Cardiac septum (tissue), 1 donor: ENCODE data around the gene ERN1. TPM values are rescaled to one million over a fixed set of nuclear protein-coding genes. Genes with fewer than 3 reads are reported as not detected.
"Not testable (repeated sequence)": the region's sequence is repeated elsewhere in the genome, so short reads cannot be mapped to it uniquely, and the experiment has no call there.

ENCODE experiments used
- DNase-seq: peaks from one replicate; pipeline ENCODE4 v3.0.0-alpha.2; 2020; ENCODE audit warnings: low spot score
- intact Hi-C: fragments of 100-400 bp; cut with DNase I; formaldehyde crosslinking; loops from one replicate; pipeline ENCODE4 v1.14.0; 2022
- total RNA-seq: library from RNA; stranded (reverse); fragmentation: NEBNext Ultra II Directional; extraction: Animal tissue kit (Norgen Biotek cat#: 25700); gene quantifications from one replicate; pipeline ENCODE4 v1.2.1, GENCODE V29; 2021
- donor health status: DM: no; HTN: no; CAD: no.

The ERN1 gene
- total RNA-seq, 1 donor from 2014 or later, result 6.9 TPM

DNA sequence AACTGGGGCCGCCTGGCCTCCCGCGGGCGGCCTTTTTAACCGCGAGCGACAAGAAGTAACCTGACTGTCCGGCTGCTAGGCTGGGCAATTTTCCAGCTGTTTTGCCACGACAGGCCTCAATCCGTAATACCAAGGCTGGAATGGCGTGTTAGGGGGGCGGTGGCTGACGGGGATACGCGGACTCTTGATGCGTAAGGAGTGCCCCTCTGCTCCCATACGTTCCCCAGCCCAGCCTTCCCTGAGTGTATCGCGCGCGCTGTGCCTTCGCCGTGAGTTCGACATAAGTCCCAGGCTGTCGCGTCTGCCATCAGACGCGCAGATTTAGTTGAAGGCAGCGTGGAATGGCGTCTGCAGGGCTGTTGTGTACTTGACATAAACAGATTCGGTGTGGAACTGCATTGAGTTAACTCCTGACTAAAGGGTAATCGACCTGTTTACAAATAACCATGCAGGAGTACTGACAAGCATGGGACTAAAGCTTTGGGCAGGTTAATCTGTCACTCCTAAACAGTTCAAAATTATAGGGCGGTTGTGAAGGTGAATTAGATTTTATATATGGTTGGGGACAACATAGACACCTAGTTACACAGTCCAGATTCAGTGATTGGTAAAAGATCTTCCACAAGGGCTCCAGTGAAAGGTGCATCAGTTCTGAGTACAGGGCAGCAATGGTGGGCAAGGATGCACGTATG is 16.6 kb upstream of the ERN1 start:
- intact Hi-C loops, result loop anchor here (5.0 kb wide), 1 partner anchor 116 kb away; the partner anchor contains the start of gene TEX2
- no peak for DNase-seq

DNA sequence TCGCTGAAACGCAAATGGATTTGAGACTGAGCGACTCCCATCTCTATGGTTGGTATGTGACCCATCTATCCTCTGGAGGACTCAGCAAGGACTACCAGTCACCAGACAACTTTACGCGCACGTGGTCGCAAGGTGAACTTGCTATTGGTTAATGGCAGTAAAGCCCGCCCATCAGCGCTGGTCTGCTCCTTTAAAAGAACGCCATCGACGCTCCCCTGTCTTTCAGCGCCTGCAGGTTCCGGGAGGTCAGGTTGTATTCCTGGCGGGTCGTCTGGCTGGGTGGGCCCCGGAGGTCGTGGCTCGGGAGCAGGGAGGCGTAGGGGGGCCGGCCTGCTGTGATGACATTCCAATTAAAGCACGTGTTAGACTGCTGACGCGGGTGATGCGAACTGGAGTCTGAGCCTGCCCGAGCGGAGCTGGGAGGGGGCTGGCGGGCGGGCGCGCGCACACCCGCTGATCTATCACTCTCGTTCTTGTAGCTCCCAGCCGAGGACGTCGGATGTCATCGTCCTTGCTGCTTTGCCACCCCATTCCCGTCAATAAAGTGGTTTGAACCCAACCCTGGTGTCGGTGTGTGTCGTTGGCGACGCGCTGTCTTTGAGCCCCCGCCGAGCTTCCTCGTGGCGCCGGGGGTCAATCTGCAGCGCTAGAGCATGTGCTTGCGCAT is 15.9 kb upstream of the ERN1 start:
- peak; percentile 99 for DNase-seq
- intact Hi-C loops, result loop anchor here (5.0 kb wide), 1 partner anchor 116 kb away; the partner anchor contains the start of gene TEX2

DNA sequence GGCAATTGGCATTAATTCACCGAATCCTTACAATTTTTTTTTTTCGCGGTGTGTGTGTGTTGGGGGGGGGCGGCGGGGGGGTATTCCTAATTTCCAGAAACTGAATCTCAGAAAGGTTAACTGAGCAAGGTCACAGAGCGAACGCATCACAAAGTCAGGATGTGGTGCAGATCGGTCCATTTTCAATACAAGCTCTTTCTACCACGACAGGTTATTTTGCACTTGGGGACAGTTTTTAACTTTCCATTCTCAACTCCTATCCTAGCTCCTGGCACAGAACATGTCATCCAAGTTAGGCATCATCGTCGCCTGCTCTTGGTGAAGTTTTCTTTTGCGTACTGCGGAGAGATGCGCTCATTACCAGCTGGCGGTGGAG is 15.4 kb upstream of the ERN1 start:
- DNase-seq, result no peak
- intact Hi-C loops, result loop anchor here (5.0 kb wide), 1 partner anchor 117 kb away; the partner anchor contains the start of gene TEX2

DNA sequence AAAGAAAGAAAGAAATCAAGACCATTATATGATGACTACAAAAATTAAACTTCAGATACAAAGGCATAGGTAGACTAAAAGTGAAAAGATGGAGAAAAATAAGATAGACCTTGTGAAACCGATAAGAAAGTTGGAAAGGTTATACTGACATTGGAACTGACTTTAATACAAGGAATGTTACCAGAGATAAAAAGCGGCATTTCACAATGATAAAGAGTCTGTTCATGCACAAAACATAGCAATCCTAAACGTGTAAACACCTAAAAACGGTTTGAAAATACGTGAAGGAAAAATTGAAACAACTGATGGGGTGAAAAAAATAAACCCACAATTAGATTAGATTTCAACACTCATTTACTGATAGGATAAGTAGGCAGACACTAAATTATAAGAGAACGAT is 9.6 kb upstream of the ERN1 start:
- DNase-seq, result no peak

DNA sequence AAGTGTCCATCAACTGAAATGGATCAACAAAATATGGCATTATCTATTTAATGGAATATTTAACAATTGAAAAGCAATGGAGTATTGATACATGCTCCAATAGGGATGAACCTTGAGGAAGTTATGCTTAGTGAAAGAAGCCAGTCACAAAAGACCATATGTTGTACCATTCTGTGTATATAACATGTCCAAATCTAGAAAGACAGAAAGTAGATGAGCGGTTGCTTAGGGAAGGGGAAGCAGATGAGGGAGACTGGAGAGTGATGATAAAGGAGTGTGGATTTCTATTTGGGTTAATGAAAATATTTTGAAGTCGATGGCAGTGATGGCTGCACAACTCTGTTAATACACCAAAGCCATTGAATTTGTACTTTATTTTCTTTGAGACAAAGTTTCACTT is 8.5 kb upstream of the ERN1 start:
- DNase-seq, result no peak
- intact Hi-C loops, result loop anchor here (10.0 kb wide), 1 partner anchor 74 kb away; no protein-coding TSS in a partner anchor

More for the DNA sequence above, 9.6 kb upstream of the ERN1 start:
- intact Hi-C loops, result loop anchor here (10.0 kb wide), 1 partner anchor 75 kb away; no protein-coding TSS in a partner anchor

DNA sequence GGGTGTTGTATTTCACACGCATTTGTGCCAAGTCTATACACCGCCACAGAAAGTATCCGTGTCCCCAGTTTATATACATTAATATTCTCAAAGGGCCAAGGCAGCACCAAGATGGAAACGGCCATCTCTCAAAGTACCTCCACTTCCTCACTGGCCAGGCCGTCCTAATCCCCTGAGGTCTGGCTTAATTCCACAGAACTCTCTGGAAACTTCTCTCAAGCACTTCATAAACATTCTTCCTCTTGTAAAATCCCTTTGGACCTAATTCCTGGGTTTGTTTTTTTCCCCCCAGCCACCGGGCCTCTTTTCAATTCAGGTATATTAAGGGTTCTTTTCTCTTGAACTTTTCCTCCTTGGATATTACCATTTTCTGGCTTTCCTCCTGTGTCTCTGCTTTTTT is 5.1 kb upstream of the ERN1 start:
- intact Hi-C loops, result loop anchor here (5.0 to 10.0 kb wide), 3 partner anchors 70 to 218 kb away; partner anchors contain the start of gene GH1
- DNase-seq, result no peak

DNA sequence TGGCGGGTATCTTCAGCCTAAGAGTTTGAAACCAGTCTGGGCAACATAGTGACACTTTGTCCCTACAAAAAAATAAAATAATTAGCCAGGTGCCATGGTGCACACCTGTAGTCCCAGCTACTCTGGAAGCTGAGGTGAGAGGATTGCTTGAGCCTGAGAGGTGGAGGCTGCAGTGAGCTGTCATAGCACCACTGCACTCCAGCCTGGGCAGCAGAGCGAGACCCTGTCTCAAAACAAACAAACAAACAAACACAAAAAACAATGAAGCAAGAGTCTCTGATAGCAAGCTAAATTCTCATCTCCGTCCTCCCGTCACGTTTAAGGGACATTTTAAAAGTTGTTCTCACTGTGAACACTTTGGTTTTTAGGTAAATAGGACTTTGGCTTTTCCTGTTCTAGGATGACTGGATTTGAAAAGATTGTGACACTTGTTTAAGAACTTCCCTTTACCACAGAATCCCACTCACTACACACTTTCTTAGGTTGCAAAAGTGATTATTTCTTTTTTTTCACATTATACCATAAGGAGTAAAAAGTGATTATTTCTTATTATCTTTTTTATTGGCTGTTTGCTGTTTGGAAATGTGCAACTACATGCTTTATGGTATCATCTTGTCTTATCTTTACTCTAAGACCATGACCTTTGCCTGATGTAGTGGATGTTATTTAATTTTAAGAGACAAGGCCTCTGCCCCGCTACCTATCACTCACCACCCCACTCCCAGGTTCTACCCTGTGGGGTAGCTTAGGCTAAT is 4.4 kb upstream of the ERN1 start:
- no peak for DNase-seq
- intact Hi-C loops, result loop anchor here (5.0 to 10.0 kb wide), 3 partner anchors 70 to 217 kb away; partner anchors contain the start of gene GH1

DNA sequence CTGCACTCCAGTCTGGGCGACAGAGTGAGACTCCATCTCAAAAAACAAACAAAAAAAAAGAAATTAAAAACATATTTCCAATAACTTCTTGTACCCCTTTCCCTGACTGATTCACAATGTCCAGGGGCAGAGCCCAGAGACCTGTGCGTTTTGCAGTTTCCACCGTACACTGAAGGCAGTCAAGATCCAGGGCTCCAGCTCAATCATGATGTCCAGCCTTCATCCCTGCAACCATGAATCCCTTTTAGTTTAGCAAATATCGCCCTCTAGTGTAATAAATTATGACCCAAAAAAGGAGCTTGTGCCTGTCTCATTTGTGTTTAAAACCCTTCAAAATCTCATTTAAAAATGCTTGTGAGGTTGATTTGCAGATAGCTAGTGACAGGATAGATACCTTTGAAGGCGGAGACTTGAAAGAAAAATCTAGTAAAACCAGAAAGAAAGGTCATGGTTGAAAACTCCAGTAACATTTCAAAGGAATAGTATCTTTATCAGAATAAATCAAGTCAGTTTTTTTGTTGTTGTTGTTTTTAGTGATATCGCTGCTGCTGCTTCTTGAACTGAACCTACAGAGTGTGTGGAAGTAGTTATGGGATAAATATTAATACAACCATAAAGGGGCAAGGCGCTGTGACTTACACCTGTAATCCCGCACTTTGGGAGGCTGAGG is 3.7 kb upstream of the ERN1 start:
- DNase-seq, result no peak
- intact Hi-C loops, result loop anchor here (1.0 to 10.0 kb wide), 4 partner anchors 69 to 216 kb away; partner anchors contain the start of gene GH1

DNA sequence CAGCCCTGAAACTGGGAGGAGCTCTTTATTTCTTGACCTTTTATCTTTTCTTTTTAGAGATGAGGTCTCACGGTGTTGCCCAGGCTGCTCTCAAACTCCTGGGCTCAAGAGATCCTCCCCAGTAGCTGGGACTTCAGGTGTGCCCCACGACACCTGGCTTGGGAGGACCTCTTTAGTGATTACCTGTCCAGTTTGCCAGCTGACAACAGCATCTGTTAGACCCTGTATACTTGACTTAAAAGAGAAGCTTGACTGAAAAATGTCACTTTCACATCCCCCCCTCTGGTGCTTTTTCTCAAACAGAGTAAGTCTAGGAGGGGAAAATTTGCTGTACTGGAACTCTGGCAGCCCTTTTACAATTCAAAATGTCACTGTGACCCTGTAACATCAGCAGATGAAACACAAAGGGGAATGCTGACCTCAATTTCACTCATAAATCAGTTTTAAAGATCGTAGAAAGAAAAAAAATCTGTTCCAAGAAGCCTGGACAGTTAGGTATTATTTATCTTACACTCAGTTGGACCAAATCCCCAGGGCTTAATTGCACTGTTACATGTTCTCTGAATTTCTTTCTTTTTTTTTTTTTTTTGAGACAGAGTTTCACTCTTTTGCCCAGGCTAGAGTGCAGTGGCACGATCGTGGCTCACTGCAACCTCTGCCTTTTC is 1.8 kb upstream of the ERN1 start:
- DNase-seq, result no peak
- intact Hi-C loops, result loop anchor here (5.0 to 10.0 kb wide), 3 partner anchors 67 to 214 kb away; partner anchors contain the start of gene GH1

DNA sequence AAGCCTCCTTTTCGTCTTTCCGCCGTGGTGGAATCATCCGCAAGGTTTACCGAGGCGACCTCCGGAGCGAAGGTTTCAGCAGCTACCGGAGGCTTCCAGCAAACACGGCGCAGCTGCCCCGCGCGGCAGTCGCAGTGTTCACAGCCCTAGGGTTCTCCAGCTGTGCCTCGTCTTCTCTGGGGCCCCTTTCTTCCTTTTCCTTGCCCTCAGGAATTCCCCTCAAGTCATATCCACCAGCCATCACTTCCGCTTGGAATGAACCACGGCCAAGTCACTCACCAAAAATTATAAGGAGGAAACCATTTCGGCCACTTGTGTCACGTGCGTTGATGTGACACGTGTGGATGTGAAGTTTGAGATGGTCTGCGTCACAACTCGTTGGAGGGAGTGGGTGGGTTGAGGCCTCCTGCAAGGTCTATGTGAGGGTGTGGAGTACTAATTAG is 636 bp upstream of the ERN1 start:
- no peak for DNase-seq
- intact Hi-C loops, result loop anchor here (5.0 to 10.0 kb wide), 3 partner anchors 66 to 213 kb away; partner anchors contain the start of gene GH1

DNA sequence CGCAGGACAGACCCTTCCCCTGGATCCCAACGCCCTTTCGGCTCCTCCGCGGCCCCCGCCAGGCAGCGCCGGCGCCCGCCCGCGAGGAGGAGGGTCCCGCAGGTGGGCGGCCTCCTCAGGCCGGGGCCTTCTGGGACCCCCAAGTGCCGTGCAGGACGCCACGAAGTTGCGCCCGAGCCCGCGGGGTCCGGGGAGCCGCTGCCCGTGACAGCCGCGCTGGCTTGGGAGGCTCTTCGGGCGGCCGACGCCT is 504 bp downstream of the ERN1 start:
- no peak for DNase-seq
- intact Hi-C loops, result no loop called here

DNA sequence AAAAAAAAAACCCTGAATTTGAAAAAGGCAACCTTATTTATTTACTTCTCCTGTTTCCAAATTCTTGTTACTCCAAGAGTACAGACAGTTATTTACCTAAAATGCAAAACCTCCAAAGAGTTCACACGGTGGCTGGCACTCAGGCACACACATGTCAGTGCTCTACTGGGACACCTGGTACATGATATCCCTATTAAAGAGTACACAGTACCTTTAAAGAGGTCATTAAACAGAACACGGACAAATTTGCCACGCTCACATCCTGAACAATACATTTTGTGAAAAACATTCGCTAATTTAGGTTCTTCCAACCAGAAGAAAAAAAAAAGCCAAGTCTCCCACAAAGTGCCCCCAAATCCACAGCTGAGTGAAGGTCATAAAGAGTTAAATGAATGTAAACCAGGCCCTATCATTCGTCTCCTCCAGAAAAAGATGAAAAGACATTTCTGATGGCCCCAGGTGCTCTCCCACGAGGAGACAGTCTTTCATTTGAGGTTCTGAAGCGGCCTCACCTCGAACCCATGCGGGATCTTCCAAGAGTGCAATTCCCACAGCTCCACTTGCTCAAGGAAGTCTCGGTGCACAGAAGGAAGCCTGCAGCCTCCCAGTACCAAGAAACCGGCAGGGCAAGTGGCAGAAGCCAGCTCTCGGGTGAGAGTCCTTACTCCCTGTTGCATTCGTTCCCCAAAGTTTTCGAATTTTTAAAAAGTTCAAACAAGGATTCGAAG is 993 bp downstream of the ERN1 start:
- intact Hi-C loops, result no loop called here
- no peak for DNase-seq

DNA sequence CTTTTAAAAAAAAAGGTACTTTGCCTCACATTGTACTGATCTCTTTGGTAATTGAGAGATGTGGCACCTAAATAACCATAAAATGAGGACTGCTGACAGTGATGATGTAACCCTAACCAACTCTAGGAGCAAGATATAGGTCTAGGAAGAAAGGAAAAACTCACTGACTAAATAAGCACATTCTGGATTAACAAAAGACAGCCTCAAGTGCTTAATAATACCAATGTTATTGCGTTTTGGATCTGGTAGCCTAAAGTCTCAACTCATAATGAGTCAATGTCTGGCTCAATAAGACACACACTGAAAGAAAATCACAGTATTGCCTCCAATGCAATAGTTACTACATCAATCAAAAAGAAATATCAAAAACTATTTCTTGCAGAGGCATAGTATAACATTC is 3.0 kb downstream of the ERN1 start:
- intact Hi-C loops, result no loop called here
- no peak for DNase-seq

DNA sequence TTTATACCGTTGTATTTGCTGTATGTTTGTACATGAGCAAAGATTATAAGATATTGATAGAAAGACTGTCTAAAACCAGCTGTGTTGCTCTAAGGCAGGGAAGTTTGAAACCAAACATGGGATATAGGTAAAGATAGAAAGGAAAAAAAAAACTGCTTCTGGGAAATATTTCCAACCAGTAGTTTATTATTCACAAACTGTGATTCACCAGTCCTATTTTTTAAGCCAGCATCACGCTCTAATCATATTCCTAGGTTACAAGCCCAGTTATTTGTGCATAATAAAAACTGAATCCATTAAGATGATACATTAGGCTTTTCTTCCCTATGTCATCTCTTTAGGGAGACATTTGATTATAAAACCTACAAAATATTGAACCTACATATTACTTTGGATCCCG is 4.0 kb downstream of the ERN1 start:
- intact Hi-C loops, result no loop called here
- DNase-seq, result no peak

DNA sequence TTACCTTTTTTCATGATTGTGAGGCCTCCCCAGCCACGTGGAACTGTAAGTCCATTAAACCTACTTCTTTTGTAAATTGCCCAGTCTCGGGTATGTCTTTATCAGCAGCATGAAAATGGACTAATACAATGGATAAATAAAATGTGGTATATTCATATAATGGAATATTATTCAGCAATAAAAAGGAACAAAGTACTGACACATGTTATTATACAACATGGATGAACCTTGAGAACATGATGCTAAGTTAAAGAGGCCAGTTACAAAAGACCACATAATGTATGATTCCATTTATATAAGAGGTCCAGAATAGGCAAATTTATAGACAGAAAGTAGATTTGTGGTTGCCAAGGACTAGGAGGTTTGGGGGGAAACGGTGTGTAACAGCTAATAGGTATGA is 5.3 kb downstream of the ERN1 start:
- intact Hi-C loops, result no loop called here

DNA sequence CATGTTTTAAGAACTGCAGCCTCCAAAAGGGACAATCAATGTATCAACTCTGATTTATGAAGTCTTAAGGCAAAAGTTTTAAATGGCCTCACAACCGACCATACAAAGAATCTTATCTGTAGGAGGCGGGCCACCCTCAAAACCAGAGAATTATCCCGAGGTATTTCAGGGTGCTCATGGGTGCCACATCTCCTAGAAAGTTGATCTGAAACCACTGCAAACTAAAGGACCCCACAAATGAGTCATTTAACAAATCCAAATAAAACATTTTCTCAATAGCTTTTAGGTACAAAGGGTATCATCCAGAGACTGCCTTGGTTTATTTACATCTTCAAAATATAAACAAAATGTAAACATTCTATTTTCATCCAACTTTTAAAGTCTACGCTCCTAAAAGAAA is 6.8 kb downstream of the ERN1 start:
- DNase-seq, result no peak
- intact Hi-C loops, result no loop called here

More for the DNA sequence above, 5.3 kb downstream of the ERN1 start:
- DNase-seq, result no peak

DNA sequence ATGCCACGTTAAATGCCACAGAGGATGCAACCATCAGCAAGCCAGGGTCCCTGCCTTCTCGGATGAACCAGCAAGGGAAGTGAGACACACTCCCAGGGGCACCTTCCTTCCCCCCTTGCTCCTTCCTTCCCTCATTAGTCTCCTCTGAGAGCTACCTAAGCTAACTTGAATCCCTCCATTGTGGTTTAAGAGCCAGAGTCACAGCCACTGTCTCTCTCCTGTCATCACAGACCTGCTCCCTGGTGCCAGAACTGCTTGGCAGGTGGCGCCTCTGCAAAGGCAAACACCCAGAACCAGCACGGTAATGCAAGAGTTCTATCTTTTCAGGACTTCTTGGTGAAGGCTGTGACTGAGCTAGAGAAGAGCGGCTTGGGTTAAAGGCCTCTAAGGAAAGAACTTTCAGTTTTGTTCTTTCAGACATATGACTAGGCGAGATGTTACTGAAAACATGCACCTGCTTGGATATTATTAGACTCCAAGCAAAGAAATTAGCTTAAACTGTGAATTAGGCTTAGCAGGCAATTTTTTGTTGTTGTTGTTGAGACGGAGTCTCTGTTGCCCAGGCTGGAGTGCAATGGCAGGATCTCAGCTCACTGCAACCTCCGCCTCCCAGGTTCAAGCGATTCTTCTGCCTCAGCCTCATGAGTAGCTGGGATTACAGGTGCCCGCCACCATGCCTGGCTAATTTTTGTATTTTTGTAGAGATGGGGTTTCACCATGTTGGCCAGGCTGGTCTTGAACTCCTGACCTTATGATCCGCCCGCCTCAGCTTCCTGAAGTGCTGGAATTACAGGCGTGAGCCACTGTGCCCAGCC is 8.8 kb downstream of the ERN1 start:
- DNase-seq, intact Hi-C loops: not testable (repeated sequence)
